Fibroblast of skin of left quadriceps (primary cell): ENCODE results near the gene EIF5AL1.
"Not testable (repeated sequence)": the region's sequence is repeated elsewhere in the genome, so short reads cannot be mapped to it uniquely, and the experiment has no call there.

Experiments used
- DNase-seq, 2 experiments: peaks; one replicate each; pipeline ENCODE4 v3.0.0-alpha.2; 2013; ENCODE audit warnings: low read depth in 2 of 2

Gene EIF5AL1

GRCh38 chr10:79511891-79512583 lies at the start of gene EIF5AL1:
EIF5AL1 (plus strand) TSS chr10:79512533; CDS start chr10:79512650, 117 bp downstream.
- not testable (repeated sequence) for DNase-seq

- no peak for DNase-seq
Observed at GRCh38 chr10:79463578-79464496, 48.5 kb upstream of the EIF5AL1 start.

GRCh38 chr10:79465341-79465740 lies 47.0 kb upstream of the EIF5AL1 start:
- DNase-seq: no peak

GRCh38 chr10:79468015-79468560 lies 44.2 kb upstream of the EIF5AL1 start:
- no peak for DNase-seq

GRCh38 chr10:79468841-79469585 lies 43.3 kb upstream of the EIF5AL1 start:
- DNase-seq: no peak

- DNase-seq: no peak
Observed at GRCh38 chr10:79470096-79470495, 42.2 kb upstream of the EIF5AL1 start.

- no peak for DNase-seq
Observed at GRCh38 chr10:79471776-79472175, 40.6 kb upstream of the EIF5AL1 start.

- DNase-seq: no peak
Observed at GRCh38 chr10:79472449-79472848, 39.9 kb upstream of the EIF5AL1 start.

- DNase-seq: no peak
Observed at GRCh38 chr10:79472951-79473350, 39.4 kb upstream of the EIF5AL1 start.

GRCh38 chr10:79473496-79474095 lies 38.7 kb upstream of the EIF5AL1 start:
- no peak for DNase-seq

- DNase-seq: no peak
Observed at GRCh38 chr10:79475119-79475653, 37.1 kb upstream of the EIF5AL1 start.

- no peak for DNase-seq
Observed at GRCh38 chr10:79475877-79476276, 36.5 kb upstream of the EIF5AL1 start.

- DNase-seq: no peak
Observed at GRCh38 chr10:79476645-79477044, 35.7 kb upstream of the EIF5AL1 start.

- DNase-seq: no peak
Observed at GRCh38 chr10:79477456-79477855, 34.9 kb upstream of the EIF5AL1 start.

- no peak for DNase-seq
Observed at GRCh38 chr10:79479283-79479909, 32.9 kb upstream of the EIF5AL1 start.

- no peak for DNase-seq
Observed at GRCh38 chr10:79482304-79482703, 30.0 kb upstream of the EIF5AL1 start.

- no peak for DNase-seq
Observed at GRCh38 chr10:79482741-79483140, 29.6 kb upstream of the EIF5AL1 start.

GRCh38 chr10:79483299-79483698 lies 29.0 kb upstream of the EIF5AL1 start:
- DNase-seq: no peak

- DNase-seq: peak; percentile 91 to 92
Observed at GRCh38 chr10:79483948-79484347, 28.4 kb upstream of the EIF5AL1 start.

GRCh38 chr10:79484476-79484875 lies 27.9 kb upstream of the EIF5AL1 start:
- no peak for DNase-seq
